Ishikawa (cell line): ENCODE data around the gene TVP23C.

ENCODE experiments used
- CREB1 ChIP-seq: IDR thresholded peaks from 2 replicates; pipeline ENCODE4 v1.6.1; 2012; ENCODE audit warnings: low read depth
- RAD21 ChIP-seq: IDR thresholded peaks from 2 replicates; pipeline ENCODE4 v1.6.1; 2012; ENCODE audit warnings: low read depth
- REST ChIP-seq: IDR thresholded peaks from 2 replicates; pipeline ENCODE4 v1.6.1; 2012; ENCODE audit warnings: low read depth, mild to moderate bottlenecking
- TAF1 ChIP-seq: IDR thresholded peaks from 2 replicates; pipeline ENCODE4 v1.6.1; 2012; ENCODE audit warnings: low read depth, mild to moderate bottlenecking
- TCF12 ChIP-seq: IDR thresholded peaks from 2 replicates; pipeline ENCODE4 v1.6.1; 2012; ENCODE audit warnings: low read depth
- YY1 ChIP-seq: IDR thresholded peaks from 2 replicates; pipeline ENCODE4 v1.6.1; 2012; ENCODE audit warnings: low read depth

DNA sequence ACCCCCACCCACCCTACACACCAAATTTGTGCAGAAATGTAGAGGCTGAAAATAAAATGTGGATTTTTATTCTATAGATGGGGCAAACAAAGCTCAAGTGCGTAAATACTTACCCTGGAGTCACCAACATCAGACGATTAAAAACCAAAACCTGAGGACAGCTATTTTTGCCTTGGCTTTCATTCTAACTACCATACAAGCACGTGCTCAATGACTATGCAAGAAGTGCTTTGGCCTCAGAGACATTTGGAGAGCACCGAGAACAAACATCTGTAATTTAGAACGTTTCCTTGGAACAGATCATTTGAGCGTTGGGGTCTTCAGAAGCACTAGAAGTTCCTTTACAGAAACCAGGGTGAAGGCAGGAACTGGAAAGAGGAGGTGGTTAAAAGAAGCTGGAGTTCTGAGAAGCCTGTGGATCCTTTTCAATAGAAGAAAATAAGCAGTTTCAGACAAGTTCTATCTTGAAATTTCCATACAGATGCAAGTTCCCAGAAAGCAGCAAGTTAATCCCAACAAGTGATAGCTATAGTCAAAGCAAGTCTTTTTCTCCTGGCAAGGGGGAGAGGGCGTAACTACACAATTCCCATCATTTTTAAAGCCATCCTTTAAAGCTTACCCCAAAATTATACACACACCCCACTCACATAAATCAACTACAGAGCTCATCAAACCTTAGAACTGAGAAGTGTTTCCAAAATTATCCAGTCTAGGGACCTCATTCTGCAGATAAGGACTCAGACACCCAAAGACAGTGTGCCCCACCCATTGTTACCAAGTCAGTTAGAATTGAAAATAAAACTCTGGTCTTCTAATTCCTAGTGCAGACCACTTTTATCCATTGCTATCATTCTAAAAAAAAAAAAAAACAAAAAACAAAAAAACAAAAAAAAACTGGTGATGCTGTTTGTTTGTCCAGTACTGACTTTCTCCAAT, 66.3 kb downstream of the TVP23C start:
- TF ChIP-seq CREB1 (no peak), RAD21 (no peak), TCF12 (no peak), REST (no peak), YY1 (no peak), TAF1 (no peak)
